ENCODE measurements around the gene CALN1. TPM values are rescaled to one million over a fixed set of nuclear protein-coding genes. Genes with fewer than 3 reads are reported as not detected.

Gene CALN1
- total and polyA plus RNA-seq, 9 of the 15 experiments (the other 6 are each of a cell fraction or from before 2014, with no cell fraction given), result 1.4 to 7.5 (median 3.3) TPM

DNA sequence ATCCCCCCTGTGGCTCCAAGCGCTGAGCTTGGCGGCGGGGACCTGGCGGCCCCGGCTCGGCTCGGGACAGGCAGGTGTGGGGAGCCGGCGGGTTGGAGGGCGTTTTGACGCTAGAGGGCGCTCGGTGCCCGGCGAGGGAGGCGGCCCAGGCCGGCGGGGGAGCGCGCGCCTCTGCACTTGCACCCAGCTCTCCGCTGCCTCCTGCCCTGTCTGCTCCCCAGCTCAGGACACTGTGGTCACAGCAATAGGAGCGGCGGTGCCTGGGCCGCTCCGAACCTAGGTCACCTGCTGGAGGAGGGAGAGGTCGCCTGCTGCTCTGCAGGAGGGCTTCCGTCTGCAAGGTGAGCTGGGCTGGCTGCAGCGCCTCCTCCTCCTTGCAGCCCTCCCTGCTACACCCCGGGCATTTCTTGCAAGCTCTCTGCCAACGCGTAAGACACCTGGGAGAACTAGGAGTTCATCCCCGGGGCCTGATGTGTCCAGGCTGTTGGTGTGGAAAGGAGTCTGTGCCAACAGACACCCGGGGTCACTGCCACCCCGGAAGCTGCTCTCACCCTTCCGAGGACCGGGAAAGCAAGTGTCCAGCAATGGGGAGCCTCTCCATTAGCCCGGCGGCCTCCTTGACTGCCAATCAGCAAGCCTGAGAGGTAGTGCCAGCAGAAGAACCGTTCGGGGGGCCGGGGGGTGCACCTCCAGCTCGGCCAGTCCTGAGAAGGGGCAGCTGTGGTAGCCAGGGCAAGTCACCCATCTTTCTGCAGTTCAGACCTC, 659.8 kb downstream of the CALN1 start (continued):
- TF ChIP-seq, protein P1, sequence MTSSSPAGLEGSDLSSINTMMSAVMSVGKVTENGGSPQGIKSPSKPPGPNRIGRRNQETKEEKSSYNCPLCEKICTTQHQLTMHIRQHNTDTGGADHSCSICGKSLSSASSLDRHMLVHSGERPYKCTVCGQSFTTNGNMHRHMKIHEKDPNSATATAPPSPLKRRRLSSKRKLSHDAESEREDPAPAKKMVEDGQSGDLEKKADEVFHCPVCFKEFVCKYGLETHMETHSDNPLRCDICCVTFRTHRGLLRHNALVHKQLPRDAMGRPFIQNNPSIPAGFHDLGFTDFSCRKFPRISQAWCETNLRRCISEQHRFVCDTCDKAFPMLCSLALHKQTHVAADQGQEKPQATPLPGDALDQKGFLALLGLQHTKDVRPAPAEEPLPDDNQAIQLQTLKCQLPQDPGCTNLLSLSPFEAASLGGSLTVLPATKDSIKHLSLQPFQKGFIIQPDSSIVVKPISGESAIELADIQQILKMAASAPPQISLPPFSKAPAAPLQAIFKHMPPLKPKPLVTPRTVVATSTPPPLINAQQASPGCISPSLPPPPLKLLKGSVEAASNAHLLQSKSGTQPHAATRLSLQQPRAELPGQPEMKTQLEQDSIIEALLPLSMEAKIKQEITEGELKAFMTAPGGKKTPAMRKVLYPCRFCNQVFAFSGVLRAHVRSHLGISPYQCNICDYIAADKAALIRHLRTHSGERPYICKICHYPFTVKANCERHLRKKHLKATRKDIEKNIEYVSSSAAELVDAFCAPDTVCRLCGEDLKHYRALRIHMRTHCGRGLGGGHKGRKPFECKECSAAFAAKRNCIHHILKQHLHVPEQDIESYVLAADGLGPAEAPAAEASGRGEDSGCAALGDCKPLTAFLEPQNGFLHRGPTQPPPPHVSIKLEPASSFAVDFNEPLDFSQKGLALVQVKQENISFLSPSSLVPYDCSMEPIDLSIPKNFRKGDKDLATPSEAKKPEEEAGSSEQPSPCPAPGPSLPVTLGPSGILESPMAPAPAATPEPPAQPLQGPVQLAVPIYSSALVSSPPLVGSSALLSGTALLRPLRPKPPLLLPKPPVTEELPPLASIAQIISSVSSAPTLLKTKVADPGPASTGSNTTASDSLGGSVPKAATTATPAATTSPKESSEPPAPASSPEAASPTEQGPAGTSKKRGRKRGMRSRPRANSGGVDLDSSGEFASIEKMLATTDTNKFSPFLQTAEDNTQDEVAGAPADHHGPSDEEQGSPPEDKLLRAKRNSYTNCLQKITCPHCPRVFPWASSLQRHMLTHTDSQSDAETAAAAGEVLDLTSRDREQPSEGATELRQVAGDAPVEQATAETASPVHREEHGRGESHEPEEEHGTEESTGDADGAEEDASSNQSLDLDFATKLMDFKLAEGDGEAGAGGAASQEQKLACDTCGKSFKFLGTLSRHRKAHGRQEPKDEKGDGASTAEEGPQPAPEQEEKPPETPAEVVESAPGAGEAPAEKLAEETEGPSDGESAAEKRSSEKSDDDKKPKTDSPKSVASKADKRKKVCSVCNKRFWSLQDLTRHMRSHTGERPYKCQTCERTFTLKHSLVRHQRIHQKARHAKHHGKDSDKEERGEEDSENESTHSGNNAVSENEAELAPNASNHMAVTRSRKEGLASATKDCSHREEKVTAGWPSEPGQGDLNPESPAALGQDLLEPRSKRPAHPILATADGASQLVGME (CRISPR knock-in tag; IDR thresholded peaks at IDR 0.05), result no peak
- TF ChIP-seq RFX1 (IDR thresholded peaks at IDR 0.05) (no peak), SETDB1 (IDR thresholded peaks at IDR 0.05; ENCODE audit: low read length) (no peak), SIN3A (IDR thresholded peaks at IDR 0.05; ENCODE audit: borderline replicate concordance in 2 of 2, control insufficient read depth in 1 of 2, low read depth in 2 of 2, low read length in 2 of 2) (no peak), PHF20 (IDR thresholded peaks at IDR 0.05; ENCODE audit: partially characterized antibody) (no peak), ZNF384 (IDR thresholded peaks at IDR 0.05; ENCODE audit: low read depth, low read length) (no peak), PHB2 (IDR thresholded peaks at IDR 0.05; ENCODE audit: low read depth) (no peak), FOXM1 (IDR thresholded peaks at IDR 0.05; ENCODE audit: low read depth) (no peak), FOXM1 (CRISPR knock-in tag; IDR thresholded peaks at IDR 0.05; ENCODE audit: low read depth) (no peak), BCOR (IDR thresholded peaks at IDR 0.05) (peak; percentile 50; the same call in 1 of the 2 replicates), ZNF699 (CRISPR knock-in tag; IDR thresholded peaks at IDR 0.05; ENCODE audit: insufficient replicate concordance) (no peak), MEIS2 (IDR thresholded peaks at IDR 0.05; ENCODE audit: partially characterized antibody) (no peak), MAZ (CRISPR knock-in tag; conservative IDR thresholded peaks at IDR 0.05 in 1 of 2, IDR thresholded peaks at IDR 0.05 in 1 of 2) (peak in 1 of 2 experiments; percentile 59; a peak in 1 of 4 replicates)
- TF ChIP-seq, protein P2, sequence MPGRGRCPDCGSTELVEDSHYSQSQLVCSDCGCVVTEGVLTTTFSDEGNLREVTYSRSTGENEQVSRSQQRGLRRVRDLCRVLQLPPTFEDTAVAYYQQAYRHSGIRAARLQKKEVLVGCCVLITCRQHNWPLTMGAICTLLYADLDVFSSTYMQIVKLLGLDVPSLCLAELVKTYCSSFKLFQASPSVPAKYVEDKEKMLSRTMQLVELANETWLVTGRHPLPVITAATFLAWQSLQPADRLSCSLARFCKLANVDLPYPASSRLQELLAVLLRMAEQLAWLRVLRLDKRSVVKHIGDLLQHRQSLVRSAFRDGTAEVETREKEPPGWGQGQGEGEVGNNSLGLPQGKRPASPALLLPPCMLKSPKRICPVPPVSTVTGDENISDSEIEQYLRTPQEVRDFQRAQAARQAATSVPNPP (IDR thresholded peaks at IDR 0.05; ENCODE audit: borderline replicate concordance, insufficient read depth, insufficient read length), result no peak
- TF ChIP-seq, protein P3, sequence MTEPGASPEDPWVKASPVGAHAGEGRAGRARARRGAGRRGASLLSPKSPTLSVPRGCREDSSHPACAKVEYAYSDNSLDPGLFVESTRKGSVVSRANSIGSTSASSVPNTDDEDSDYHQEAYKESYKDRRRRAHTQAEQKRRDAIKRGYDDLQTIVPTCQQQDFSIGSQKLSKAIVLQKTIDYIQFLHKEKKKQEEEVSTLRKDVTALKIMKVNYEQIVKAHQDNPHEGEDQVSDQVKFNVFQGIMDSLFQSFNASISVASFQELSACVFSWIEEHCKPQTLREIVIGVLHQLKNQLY (CRISPR knock-in tag; conservative IDR thresholded peaks at IDR 0.05), result no peak
- TF ChIP-seq, protein P4, sequence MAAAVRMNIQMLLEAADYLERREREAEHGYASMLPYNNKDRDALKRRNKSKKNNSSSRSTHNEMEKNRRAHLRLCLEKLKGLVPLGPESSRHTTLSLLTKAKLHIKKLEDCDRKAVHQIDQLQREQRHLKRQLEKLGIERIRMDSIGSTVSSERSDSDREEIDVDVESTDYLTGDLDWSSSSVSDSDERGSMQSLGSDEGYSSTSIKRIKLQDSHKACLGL (CRISPR knock-in tag; IDR thresholded peaks at IDR 0.05; ENCODE audit: borderline replicate concordance, poor library complexity, severe bottlenecking), result no peak
- TF ChIP-seq, protein P5, sequence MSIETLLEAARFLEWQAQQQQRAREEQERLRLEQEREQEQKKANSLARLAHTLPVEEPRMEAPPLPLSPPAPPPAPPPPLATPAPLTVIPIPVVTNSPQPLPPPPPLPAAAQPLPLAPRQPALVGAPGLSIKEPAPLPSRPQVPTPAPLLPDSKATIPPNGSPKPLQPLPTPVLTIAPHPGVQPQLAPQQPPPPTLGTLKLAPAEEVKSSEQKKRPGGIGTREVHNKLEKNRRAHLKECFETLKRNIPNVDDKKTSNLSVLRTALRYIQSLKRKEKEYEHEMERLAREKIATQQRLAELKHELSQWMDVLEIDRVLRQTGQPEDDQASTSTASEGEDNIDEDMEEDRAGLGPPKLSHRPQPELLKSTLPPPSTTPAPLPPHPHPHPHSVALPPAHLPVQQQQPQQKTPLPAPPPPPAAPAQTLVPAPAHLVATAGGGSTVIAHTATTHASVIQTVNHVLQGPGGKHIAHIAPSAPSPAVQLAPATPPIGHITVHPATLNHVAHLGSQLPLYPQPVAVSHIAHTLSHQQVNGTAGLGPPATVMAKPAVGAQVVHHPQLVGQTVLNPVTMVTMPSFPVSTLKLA (conservative IDR thresholded peaks at IDR 0.05), result no peak
